ENCODE data around the gene CC2D2A. TPM values are rescaled to one million over a fixed set of nuclear protein-coding genes. Genes with fewer than 3 reads are reported as not detected.

Gene CC2D2A
- total RNA-seq, 6 experiments from 2014 or later = 19.1 to 26.5 (median 21.8) TPM

DNA sequence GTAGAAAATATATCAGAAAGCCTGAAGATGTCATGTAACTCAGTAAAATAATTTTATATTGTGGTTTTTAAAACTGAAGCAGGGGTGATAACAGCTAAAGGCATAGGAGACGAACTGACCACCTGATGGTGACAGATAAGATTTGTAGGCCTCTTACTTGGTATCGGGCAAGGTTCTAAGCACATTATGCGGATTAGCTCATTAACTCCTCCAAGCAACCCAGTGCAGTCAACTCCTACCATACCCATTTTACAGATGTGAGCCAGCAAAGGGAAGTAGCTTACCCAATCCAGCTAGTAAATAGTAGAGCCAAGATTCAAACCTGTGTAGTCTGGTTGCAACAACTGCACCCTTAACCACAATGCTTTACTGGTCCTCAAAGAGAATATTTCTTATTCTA, 62.1 kb downstream of the CC2D2A start:
- TF ChIP-seq, protein P1, sequence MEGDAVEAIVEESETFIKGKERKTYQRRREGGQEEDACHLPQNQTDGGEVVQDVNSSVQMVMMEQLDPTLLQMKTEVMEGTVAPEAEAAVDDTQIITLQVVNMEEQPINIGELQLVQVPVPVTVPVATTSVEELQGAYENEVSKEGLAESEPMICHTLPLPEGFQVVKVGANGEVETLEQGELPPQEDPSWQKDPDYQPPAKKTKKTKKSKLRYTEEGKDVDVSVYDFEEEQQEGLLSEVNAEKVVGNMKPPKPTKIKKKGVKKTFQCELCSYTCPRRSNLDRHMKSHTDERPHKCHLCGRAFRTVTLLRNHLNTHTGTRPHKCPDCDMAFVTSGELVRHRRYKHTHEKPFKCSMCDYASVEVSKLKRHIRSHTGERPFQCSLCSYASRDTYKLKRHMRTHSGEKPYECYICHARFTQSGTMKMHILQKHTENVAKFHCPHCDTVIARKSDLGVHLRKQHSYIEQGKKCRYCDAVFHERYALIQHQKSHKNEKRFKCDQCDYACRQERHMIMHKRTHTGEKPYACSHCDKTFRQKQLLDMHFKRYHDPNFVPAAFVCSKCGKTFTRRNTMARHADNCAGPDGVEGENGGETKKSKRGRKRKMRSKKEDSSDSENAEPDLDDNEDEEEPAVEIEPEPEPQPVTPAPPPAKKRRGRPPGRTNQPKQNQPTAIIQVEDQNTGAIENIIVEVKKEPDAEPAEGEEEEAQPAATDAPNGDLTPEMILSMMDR (IDR thresholded peaks at IDR 0.05) = no peak
- Mint-ChIP-seq H3K27me3 (ENCODE audit: insufficient read depth) (no peaks in the 10 kb centered on the region; the same call in 1 of the 2 replicates), H3K27ac (no peak overlapping the region), H3K9me3 (no peaks in the 10 kb centered on the region), H3K36me3 (ENCODE audit: low read depth) (peaks cover 4% of the 10 kb centered on the region; the same call in 1 of the 2 replicates), H3K4me1 (ENCODE audit: low read depth) (peaks cover 5% of the 10 kb centered on the region; the same call in 1 of the 2 replicates), H3K4me3 (no peak overlapping the region)
- DNase-seq = no peak

DNA sequence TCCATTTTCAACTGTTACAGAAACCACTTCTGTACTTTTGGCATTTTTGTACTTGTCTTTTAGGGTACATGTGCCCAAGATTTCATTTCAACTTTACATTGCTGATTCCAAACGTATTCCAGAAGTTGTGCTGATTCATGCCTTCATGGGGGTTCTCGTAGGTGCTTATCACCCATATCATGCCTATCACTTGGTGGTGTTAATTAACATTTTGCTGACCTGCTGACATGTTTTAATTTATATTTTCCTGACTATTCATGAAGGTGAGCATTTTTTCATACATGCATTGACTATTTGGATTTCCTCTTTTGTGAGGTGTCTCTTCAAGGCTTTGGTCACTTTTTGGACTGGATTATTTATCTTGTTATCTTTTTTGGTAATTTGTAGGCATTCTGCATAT, 64.1 kb downstream of the CC2D2A start:
- H3K4me3 Mint-ChIP-seq = no peak overlapping the region
- TF ChIP-seq, protein P1 (IDR thresholded peaks at IDR 0.05) = no peak
- H3K9me3 Mint-ChIP-seq = no peaks in the 10 kb centered on the region
- H3K27ac Mint-ChIP-seq = no peak overlapping the region
- no peaks in the 10 kb centered on the region; the same call in 1 of the 2 replicates for H3K27me3 Mint-ChIP-seq (ENCODE audit: insufficient read depth)
- DNase-seq = no peak
- H3K36me3 Mint-ChIP-seq (ENCODE audit: low read depth) = peaks cover 9% of the 10 kb centered on the region
- H3K4me1 Mint-ChIP-seq (ENCODE audit: low read depth) = peaks cover 5% of the 10 kb centered on the region; the same call in 1 of the 2 replicates

DNA sequence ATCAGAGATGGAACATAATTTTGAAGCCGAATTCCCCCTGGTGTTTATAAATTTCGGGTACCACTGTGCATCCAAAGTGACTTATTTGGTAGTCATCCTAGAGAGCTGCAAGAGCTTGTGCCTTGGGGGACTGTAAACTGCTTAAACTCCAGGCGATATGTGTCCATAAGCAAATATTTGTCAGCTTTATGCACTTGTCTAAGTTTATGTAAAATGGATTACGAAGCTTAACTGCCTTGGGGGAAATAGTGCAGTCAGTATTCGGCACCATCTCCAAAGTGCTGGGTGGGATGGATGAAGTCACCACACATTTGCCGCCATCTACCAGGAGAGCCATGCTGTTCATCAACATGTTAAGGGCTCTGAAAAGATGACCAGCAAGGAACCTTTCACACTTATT, 65.9 kb downstream of the CC2D2A start:
- DNase-seq = no peak
- TF ChIP-seq, protein P1 (IDR thresholded peaks at IDR 0.05) = no peak
- Mint-ChIP-seq H3K36me3 (ENCODE audit: low read depth) (peaks cover 9% of the 10 kb centered on the region), H3K4me3 (no peak overlapping the region), H3K27me3 (ENCODE audit: insufficient read depth) (no peaks in the 10 kb centered on the region), H3K27ac (no peak overlapping the region), H3K4me1 (ENCODE audit: low read depth) (peaks cover 5% of the 10 kb centered on the region; the same call in 1 of the 2 replicates), H3K9me3 (no peaks in the 10 kb centered on the region)

DNA sequence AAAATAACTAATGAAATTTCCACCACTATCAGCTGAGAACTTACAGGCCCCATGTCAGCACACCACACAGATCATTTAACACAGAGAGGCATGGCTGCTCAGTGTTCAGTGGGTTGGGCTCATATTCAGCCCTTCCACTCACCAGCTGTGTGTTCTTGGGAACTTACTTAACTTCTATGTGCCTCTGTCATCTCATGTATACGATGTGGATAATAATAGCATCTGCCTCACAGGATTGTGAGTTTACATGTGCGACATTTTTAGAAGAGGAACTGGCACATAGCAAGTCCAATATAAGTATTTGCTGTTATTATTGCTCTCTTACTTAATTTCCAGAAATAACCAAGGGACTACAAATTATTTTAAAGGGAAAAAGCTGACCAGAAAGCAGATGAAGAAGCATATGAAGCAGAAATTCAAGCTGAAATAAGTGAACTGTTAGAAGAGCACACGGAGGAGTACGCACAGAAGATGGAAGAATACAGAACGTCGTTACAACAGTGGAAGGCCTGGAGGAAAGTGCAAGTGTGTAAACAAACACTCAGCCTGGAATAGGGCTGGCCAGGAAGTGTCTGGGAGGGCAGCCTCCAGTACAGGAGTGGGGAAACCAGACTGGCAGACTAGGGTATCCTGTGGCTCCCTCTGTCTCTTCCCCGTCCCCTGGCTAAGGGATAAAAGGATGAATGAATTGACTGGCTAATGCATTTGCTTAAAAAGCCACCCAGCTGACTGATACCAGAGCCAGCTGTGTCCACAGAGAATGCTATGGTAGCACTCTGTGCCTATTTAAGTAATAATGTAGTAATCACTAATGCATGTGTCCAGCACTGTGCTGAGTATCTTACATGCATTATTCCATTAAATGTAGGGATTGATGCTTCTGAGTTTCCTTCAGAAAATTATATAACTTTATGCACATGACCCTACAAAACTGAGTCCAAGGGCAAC, 67.1 kb downstream of the CC2D2A start:
- Mint-ChIP-seq H3K9me3 (no peaks in the 10 kb centered on the region), H3K4me1 (ENCODE audit: low read depth) (peaks cover 5% of the 10 kb centered on the region; the same call in 1 of the 2 replicates), H3K27ac (no peak overlapping the region), H3K36me3 (ENCODE audit: low read depth) (peaks cover 16% of the 10 kb centered on the region), H3K4me3 (no peak overlapping the region), H3K27me3 (ENCODE audit: insufficient read depth) (no peaks in the 10 kb centered on the region; the same call in 1 of the 2 replicates)
- DNase-seq = no peak
- TF ChIP-seq, protein P1 (IDR thresholded peaks at IDR 0.05) = no peak

DNA sequence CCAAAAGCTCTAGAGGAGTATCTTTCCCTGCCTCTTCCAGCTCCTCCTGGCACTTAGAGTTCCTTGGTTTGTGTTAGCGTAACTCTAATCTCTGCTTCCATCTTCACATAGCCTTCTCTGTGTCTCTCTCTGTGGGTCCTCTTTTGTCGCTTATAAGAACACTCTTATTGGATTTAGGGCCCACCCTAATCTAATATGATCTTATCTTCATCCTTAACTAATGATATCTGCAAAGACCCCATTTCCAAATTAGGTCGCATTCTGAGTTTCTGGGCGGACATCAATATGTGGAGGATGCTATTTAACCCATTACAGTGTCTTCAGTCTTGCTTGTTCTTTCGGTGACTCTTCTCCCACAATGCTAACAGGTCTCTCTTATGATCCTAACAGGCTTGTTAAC, 72.3 kb downstream of the CC2D2A start:
- Mint-ChIP-seq H3K36me3 (ENCODE audit: low read depth) (peaks cover 20% of the 10 kb centered on the region), H3K27ac (no peak overlapping the region), H3K4me1 (ENCODE audit: low read depth) (no peaks in the 10 kb centered on the region), H3K27me3 (ENCODE audit: insufficient read depth) (no peaks in the 10 kb centered on the region; the same call in 1 of the 2 replicates), H3K4me3 (no peak overlapping the region), H3K9me3 (no peaks in the 10 kb centered on the region)
- TF ChIP-seq, protein P1 (IDR thresholded peaks at IDR 0.05) = no peak
- DNase-seq = no peak

Data from HFFc6 (cell line).